Measurements from ENCODE around the gene FAM20A. TPM values are rescaled to one million over a fixed set of nuclear protein-coding genes. Genes with fewer than 3 reads are reported as not detected.

The FAM20A gene
- total and polyA plus RNA-seq, 2 of the 8 experiments (the other 6 are each of a cell fraction or from before 2014, with no cell fraction given) = 3.6 to 11.9 TPM

DNA sequence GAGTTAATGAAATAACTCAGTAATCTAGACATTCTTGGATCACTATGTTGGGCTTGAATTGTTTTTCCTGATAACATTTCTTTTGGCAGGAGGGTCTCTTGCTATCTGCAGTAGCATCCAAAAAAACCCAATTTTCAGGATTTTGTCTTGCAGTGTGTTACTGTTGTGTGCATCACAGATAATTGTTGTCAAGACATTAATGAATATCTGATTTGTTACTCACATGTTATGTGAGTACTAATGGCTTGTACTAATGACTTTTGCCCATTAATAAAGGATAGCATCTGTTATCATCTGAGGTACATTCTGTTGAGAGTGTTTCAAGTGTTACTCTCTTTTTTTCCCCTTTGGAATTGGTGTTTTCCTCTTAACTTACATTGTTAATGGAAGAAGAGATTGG is 78.9 kb downstream of the FAM20A start:
- Histone ChIP-seq H2BK15ac (ENCODE audit: low read length) (no peak overlapping the region), H2AFZ (ENCODE audit: low read length) (no peak overlapping the region), H3K27ac (ENCODE audit: low read depth, low read length) (no peak overlapping the region), H2BK5ac (ENCODE audit: low read depth, low read length) (no peak overlapping the region), H2BK12ac (ENCODE audit: low read depth, low read length) (no peak overlapping the region), H3K79me1 (ENCODE audit: low read depth, low read length) (peaks cover 3% of the 10 kb centered on the region), H2AK5ac (ENCODE audit: low read depth, low read length) (no peak overlapping the region), H4K91ac (replicated peaks; ENCODE audit: insufficient read length, low read length) (no peak overlapping the region), H2BK20ac (ENCODE audit: low read length) (no peak overlapping the region), H4K5ac (ENCODE audit: insufficient read length, low read depth, low read length) (no peak overlapping the region), H3K4me3 (ENCODE audit: extremely low read depth in 1 of 4, insufficient read depth in 2 of 4, low read depth in 3 of 4, low read length in 4 of 4) (no peak overlapping the region), H2BK120ac (replicated peaks; ENCODE audit: low read depth, low read length) (no peak overlapping the region), H3K4me1 (replicated peaks in 1 of 4; ENCODE audit: control insufficient read depth in 3 of 4, insufficient read depth in 4 of 4, low read length in 3 of 4) (peaks cover 0 to 2% (median 0%) of the 10 kb centered on the region in 4 experiments; a peak in 1 of 7 replicates), H3K9me3 (ENCODE audit: insufficient read depth in 2 of 2, low read depth in 1 of 2, low read length in 1 of 2) (peaks cover 7 to 12% of the 10 kb centered on the region in 2 experiments), H3K4ac (replicated peaks; ENCODE audit: insufficient read length, low read depth, low read length) (no peak overlapping the region), H3K4me2 (ENCODE audit: insufficient read depth in 1 of 2, low read depth in 2 of 2, low read length in 2 of 2) (no peak overlapping the region), H3K36me3 (ENCODE audit: control insufficient read depth in 2 of 4, insufficient read depth in 4 of 4, low read length in 3 of 4) (peaks cover 11 to 68% (median 36%) of the 10 kb centered on the region in 4 experiments; a peak in 7 of 8 replicates), H3K23me2 (ENCODE audit: low read depth, low read length) (no peaks in the 10 kb centered on the region; the same call in 1 of the 2 replicates), H3K56ac (replicated peaks; ENCODE audit: insufficient read length, low read depth, low read length) (no peak overlapping the region), H3K9ac (replicated peaks in 1 of 4; ENCODE audit: extremely low read depth in 1 of 4, low read depth in 3 of 4, low read length in 3 of 4) (no peak overlapping the region), H3K27me3 (replicated peaks in 1 of 4; ENCODE audit: control insufficient read depth in 3 of 4, extremely low read depth in 1 of 4, insufficient read depth in 3 of 4, low read length in 3 of 4) (no peaks in the 10 kb centered on the region), H4K8ac (ENCODE audit: extremely low read depth, insufficient read depth, low read length) (no peak overlapping the region), H3K79me2 (ENCODE audit: control insufficient read depth in 1 of 2, insufficient read depth in 2 of 2, low read length in 2 of 2) (peaks cover 4 to 33% of the 10 kb centered on the region in 2 experiments), H3K14ac (ENCODE audit: insufficient read length) (no peak overlapping the region), H4K20me1 (replicated peaks in 1 of 2; ENCODE audit: control insufficient read depth in 1 of 2, insufficient read depth in 2 of 2, low read length in 2 of 2) (peaks cover 0 to 5% of the 10 kb centered on the region in 2 experiments), H3K23ac (ENCODE audit: insufficient read length) (no peak overlapping the region), H3K18ac (ENCODE audit: extremely low read depth, low read length) (no peak overlapping the region)
- POLR2A ChIA-PET (ENCODE audit: partially characterized antibody) = interaction anchor here (1.3 kb wide), 1 partner anchor 9 kb away, joined by 3 read pairs; no protein-coding TSS in a partner anchor
- CTCF ChIA-PET (ENCODE audit: partially characterized antibody) = no interaction called here
- no peak for FAIRE-seq
- DNase-seq (ENCODE audit: low read depth in 1 of 2, low spot score in 2 of 2) = no peak
- no peak for TF ChIP-seq CBX8 (IDR thresholded peaks at IDR 0.05; ENCODE audit: borderline replicate concordance, low read depth, low read length)
- TF ChIP-seq SUZ12 (IDR thresholded peaks at IDR 0.05; ENCODE audit: low read length) = no peak
- no peak for TF ChIP-seq JUND (IDR thresholded peaks at IDR 0.05; ENCODE audit: low read length)
- TF ChIP-seq JUN (IDR thresholded peaks at IDR 0.05; ENCODE audit: low read depth, low read length) = no peak
- TF ChIP-seq GTF2F1 (IDR thresholded peaks at IDR 0.05; ENCODE audit: borderline replicate concordance, low read depth, low read length) = no peak
- TF ChIP-seq SIN3A (conservative IDR thresholded peaks at IDR 0.05 in 1 of 2, IDR thresholded peaks at IDR 0.05 in 1 of 2; ENCODE audit: low read depth in 1 of 2, low read length in 2 of 2) = no peak
- TF ChIP-seq BCL11A (IDR thresholded peaks at IDR 0.05; ENCODE audit: low read depth in 2 of 2, low read length in 2 of 2) = no peak
- TF ChIP-seq E2F6 (IDR thresholded peaks at IDR 0.05) = no peak
- no peak for TF ChIP-seq EP300 (IDR thresholded peaks at IDR 0.05; ENCODE audit: borderline replicate concordance in 1 of 2, low read depth in 2 of 2, low read length in 2 of 2)
- TF ChIP-seq NANOG (IDR thresholded peaks at IDR 0.05; ENCODE audit: insufficient read depth, low read depth, low read length, poor library complexity, severe bottlenecking) = no peak
- no peak for TF ChIP-seq CREB1 (IDR thresholded peaks at IDR 0.05)
- TF ChIP-seq CEBPB (IDR thresholded peaks at IDR 0.05; ENCODE audit: low read depth, low read length) = no peak
- TF ChIP-seq BACH1 (IDR thresholded peaks at IDR 0.05; ENCODE audit: low read length) = no peak
- TF ChIP-seq GABPA (IDR thresholded peaks at IDR 0.05; ENCODE audit: borderline replicate concordance, insufficient read depth, low read length) = no peak
